KBM-7 (cell line): ENCODE measurements around the gene GUCY1B1.
"Not testable (repeated sequence)": the region's sequence is repeated elsewhere in the genome, so short reads cannot be mapped to it uniquely, and the experiment has no call there.

Experiments used
- DNase-seq: peaks from one replicate; pipeline ENCODE4 v3.0.0-alpha.2; 2015
- in situ Hi-C: fragments of 300-500 bp; cut with MboI; formaldehyde crosslinking; loops from 2 replicates; pipeline ENCODE4 v1.14.3; 2020; ENCODE audit warnings: low sequenced_read_pairs, low pct_unique_long_range_greater_than_20kb, mixed read lengths

Gene GUCY1B1

DNA sequence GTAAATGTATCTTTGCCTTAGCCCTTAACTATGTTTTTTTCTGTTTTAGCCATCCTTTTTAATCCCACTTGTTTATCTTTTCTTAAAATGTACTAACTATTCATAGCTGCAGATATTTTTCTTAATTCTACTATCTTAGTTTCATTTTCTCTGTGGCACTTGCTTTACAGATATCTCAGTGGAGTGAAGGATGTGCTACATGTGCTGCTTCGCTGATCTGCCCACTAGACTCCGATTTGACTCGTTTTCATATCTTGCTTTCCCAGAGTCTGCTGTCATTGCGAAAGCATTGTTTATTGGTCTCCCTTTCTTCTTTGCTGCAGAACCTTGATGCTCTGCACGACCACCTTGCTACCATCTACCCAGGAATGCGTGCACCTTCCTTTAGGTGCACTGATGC, 30.6 kb downstream of the GUCY1B1 start:
- in situ Hi-C loops: loop anchor here (25.0 kb wide), 2 partner anchors 277 to 377 kb away; no protein-coding TSS in a partner anchor
- no peak for DNase-seq

DNA sequence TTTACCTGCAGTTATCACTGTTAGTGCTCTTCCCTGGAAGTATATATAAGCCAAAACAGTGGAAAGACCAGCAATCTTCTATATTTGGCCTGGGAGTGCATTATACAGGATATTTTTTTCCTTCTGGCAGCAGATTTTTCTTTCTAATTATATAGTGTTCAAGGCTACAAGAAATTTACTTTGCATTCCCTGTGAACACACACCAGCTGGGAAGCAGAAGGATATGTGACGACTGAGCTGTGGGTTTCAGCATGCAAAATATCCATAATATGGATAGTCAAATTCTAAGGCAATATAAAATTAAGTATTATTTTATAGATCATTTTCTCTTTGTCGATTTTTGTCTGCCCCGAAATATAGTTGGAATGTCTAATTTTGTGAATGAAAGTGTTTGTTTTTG, 31.2 kb downstream of the GUCY1B1 start:
- in situ Hi-C loops: loop anchor here (25.0 kb wide), 2 partner anchors 278 to 378 kb away; no protein-coding TSS in a partner anchor
- DNase-seq: no peak

DNA sequence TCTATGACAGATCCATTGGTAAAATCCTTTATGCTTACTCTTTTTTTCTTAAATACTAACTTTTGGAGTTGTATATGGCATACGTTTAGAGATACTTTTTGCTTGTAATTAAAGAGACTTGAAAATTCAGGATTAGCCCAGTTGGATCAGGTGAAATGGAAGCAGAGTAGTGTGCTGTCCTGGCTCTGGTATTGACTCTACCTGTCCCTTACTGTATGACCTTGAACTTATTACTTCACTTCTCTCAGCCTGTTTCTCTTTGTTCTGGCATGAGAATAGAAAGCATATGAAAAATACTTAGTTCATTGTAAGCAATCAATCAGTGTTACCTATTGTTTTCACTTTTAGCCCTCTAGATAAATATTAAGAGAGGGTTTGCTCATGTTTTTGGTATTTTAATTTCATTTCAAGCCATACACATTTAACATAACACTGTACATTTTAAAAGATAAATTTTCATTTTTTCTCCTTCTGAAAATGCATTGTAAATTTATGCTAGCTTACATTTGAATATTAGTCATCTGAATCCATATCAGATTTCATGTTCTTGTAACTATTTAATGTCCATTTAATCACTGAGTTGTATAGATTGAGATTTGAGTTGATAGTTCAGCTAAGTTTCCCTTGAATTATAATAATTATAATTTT, 35.9 kb downstream of the GUCY1B1 start:
- in situ Hi-C loops: loop anchor here (25.0 kb wide), 2 partner anchors 282 to 382 kb away; no protein-coding TSS in a partner anchor
- DNase-seq: no peak

DNA sequence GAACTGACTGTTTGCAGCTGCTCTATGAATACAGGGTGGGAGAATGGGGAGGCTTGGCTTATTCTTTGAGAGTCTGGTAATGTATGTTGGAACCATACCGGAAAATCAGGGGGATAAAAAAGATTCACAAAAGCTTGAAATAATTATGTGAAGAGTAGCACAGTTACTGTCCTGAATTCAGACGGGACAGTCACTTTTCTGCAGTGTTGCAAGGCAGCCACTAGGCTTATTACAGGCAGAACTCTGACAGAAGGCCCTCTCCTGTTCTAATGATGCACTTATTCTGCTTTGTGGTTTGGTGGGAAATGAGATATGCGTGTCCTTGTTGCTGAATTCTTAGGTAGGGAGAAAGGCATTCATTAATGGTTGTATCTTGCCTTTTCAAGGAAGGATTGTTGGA, 37.2 kb downstream of the GUCY1B1 start:
- peak; percentile 51 for DNase-seq
- in situ Hi-C loops: loop anchor here (25.0 kb wide), 2 partner anchors 284 to 384 kb away; no protein-coding TSS in a partner anchor

DNA sequence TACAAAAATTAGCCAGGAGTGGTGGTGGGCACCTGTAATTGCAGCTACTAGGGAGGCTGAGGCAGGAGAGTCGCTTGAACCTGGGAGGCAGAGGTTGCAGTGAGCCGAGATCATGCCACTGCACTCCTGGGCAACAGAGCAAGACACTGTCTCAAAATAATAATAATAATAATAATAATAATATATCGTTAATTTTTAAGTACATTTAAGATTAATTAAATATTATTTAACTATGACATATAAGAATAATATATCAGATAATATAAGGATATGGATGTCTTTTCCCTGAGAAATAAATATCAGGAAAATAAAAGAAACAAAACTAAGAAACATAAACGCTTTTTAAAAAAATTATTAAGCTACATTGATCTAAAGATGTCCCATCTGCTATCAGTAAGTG, 38.8 kb downstream of the GUCY1B1 start:
- not testable (repeated sequence) for DNase-seq
- in situ Hi-C loops: loop anchor here (25.0 kb wide), 2 partner anchors 285 to 385 kb away; no protein-coding TSS in a partner anchor

DNA sequence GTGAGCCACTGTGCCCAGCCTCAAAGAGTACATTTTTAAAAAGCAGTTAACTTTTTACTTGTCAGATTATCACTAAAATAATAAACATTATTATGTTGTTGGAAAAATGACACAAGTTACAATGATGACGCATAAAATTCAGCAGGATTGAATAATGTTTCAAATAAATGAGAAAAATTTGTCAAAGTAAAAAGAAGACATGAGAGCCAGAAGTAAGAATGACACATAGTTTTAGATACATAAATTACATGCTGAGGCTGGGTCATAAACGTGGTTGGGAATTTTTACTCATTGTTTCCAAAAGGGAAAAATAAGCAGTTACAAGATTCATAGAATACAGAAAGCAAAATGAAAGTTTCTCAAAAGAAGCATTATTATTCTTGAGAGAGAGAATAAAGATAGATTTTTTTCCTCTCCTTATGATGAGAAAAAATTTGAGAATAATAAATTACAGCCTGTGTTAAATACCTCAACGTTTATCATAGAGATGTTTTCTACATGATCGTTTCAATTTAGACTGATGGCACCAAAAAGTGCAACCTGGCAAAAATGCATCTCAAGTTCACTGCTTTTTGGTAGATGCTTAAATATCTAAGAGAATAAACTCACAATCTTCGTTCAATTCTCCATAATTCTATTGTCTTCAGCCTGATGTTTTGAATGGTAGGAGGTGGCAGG, 40.4 kb downstream of the GUCY1B1 start:
- in situ Hi-C loops: loop anchor here (25.0 kb wide), 2 partner anchors 287 to 387 kb away; no protein-coding TSS in a partner anchor

DNA sequence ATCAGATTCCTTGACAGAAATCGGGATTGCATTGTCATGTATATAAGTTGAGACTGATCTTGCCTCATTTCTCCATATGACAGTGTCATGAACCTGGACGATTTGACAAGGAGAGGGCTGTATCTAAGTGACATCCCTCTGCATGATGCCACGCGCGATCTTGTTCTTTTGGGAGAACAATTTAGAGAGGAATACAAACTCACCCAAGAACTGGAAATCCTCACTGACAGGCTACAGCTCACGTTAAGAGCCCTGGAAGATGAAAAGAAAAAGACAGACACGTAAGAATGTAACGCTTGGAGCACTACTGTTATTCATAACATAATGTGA, 40.9 kb downstream of the GUCY1B1 start:
- no peak for DNase-seq
- in situ Hi-C loops: loop anchor here (25.0 kb wide), 2 partner anchors 287 to 387 kb away; no protein-coding TSS in a partner anchor

More for the DNA sequence above, 40.4 kb downstream of the GUCY1B1 start:
- no peak for DNase-seq

DNA sequence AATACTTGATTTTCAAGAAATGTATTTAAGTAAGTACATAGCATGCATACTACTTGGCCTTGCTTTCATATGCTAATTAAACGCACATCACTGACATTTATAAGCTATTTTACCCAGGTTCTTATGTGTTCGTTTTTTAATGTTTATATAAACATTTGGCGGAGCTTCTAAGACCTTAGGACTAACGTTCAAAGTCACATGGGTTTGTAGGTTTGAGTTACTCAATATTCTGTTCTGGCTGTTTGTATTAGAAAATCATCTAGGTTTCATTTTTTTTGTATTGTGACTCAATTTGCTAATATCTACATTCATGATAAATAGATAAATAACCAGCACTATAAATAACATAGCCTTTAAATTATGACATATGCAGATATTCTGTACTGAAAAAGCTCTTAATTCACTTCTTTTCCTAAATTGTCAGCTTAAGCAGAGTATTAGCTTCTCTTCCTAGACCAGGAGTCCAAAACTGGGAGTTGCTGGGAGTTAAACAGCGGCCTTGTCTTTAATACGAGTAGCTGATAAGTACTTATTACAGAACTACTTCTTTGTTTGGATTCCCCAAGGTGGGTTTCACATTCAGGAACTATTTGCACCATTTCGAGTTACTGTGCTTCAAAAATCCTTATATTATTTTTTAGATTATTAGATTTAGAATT, 42.0 kb downstream of the GUCY1B1 start:
- in situ Hi-C loops: no loop called here
- no peak for DNase-seq

DNA sequence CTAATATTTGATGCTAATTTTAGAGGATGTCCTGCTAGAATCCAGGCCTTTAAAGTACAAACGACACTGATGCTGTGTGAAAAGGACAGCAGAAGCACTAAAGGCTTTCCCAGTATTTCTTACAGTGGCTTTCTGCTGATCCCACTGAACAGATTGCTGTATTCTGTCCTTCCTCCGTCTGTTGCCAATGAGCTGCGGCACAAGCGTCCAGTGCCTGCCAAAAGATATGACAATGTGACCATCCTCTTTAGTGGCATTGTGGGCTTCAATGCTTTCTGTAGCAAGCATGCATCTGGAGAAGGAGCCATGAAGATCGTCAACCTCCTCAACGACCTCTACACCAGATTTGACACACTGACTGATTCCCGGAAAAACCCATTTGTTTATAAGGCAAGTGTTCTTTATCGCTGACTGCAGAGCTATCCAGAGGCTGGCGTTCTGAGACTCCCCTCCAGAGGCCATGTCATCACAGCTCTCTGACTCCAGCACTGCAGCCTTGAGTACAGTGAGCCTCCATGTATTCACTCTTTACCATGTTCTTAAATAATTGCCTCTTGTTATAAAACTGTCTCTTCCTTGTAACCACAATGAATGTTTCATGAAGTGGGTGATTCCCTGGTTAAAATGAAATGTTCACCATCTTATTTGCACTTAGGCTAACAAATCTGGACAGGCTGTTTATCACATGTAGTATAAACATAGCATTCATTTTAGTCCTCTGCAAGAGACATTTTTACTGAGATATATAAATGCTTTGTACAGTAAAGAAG, 43.6 kb downstream of the GUCY1B1 start:
- in situ Hi-C loops: no loop called here
- DNase-seq: no peak

DNA sequence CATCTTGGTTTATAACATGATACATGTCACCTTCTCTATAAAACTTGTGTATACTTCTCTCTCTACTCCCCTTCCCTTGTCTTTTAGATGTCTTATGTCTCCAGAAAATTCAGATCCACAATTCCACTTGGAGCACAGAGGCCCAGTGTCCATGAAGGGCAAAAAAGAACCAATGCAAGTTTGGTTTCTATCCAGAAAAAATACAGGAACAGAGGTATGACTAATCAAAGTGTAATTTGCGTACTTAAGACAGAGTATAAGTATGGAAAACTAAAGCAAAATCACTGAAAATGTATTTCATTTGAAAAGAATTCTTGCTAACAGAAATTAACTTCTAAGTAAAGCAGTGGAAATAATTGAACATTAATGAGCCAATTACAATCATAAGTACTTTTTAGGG, 46.2 kb downstream of the GUCY1B1 start:
- DNase-seq: no peak
- in situ Hi-C loops: no loop called here

DNA sequence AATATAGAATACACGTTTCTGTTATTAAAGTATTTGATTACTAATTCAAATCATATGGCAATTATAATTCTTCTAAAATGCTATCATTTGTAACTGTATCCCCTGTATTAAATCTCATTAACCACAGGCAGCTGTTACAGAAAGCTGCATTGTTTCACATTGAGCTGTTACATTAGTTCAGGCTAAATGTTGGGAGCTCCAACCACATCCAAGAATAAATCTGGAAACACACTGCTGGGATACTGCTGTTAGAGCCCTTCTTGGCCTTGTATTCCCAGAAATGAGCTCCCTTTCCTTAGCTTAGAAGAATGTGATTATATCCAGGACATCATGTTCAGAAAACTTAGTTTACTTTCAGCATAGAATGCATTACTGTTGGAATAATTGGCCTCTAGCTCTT, 48.2 kb downstream of the GUCY1B1 start:
- DNase-seq: no peak
- in situ Hi-C loops: no loop called here

DNA sequence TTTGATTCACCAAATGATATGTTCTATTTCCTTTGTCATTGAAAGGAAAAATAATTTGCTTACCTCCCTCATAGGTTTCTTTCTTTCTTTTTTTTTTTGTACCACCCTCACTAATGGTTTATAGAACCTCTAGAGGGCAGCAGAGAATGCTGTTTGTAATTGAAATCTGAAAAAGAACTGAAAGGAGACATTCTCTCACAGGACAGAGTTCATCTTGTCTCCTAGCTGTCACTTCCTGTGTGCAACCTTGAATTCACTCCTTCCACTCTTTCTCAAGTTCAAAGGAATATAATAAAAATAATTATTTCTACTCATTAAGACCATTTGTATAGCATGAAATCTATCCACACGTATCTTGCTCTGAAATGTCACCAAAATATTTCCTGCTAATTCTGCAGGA, 51.0 kb downstream of the GUCY1B1 start:
- DNase-seq: peak; percentile 91
- in situ Hi-C loops: no loop called here

DNA sequence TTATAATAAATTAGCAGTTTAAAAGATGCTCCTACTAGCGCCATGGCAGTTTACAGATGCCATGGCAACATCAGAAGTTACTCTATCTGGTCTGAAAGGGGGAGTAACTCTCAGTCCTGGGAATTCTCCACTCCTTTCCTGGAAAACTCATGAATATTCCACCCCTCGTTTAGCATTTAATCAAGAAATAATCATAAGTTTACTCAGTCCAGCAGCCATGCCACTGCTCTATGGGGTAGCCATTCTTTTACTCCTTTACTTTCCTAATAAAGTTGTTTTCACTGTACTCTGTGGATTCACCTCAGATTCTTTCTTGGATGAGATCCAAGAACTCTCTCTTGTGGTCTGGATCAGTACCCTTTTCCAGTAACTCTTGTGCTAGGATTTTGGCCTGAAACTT, 52.3 kb downstream of the GUCY1B1 start:
- in situ Hi-C loops: no loop called here

DNA sequence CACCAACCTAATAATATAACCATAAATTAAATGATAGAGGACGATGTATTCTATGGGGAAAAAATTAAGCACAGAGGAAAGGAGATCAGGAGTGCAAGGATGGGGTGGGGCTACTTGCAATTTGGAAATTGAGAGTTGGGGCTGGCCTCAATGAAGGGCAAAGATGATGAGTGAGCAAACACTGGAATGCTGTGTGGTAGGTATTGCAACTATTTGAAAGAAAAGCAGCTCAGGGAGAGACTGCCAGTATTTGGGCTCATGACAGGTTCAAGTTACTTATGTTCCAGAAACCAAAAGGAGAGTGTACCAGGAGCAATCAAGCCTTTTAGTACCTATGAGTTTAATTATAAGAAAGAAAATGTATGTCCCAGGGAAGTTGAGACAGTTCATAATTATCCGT, 59.8 kb downstream of the GUCY1B1 start:
- DNase-seq: no peak
- in situ Hi-C loops: no loop called here

More for the DNA sequence above, 52.3 kb downstream of the GUCY1B1 start:
- DNase-seq: no peak

DNA sequence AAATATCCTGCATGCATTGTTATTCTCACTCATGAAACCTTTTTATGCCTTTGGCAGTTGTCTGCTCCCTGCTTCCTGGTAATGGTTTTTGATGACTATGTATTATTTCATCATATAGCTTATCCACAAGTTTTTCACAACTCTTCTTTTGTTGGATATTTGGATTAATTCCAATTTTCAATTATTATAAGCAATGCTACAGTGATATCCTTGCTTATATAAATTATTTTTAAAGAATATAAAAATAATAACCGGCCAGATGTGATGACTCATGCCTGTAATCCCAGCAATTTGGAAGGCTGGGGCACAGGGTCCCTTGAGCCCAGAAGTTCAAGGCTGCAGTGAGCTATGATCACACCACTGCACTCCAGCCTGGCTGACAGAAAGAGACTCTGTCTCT, 60.2 kb downstream of the GUCY1B1 start:
- no peak for DNase-seq
- in situ Hi-C loops: no loop called here

DNA sequence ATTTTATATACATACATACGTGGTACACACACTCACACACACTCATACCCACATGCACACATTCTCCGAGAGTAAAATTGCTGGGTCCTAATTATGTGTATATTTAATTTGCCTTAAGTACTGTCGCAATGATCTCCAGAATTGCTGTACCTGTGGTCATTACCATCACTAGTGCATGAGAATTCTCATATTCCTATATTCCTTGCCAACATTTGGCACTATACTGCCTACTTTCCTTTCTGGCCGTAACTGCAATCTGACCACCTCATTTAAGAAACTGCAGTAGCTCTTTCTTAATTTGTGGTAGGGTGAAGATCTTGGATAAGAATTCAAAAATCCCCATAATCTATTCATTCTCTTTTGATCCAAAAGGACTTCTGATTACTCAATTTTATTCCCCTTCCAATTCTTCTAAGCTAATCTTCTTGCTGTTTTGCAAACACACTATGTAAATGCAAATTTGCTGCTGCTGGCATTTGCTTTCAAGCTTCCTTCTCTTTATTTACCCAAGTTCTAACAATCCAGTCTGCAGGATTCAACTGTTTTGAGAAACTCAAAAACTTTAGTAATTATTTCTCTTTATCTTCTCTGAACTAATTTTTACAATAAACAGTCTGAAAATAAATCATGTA, 62.2 kb downstream of the GUCY1B1 start:
- in situ Hi-C loops: no loop called here
- DNase-seq: no peak

DNA sequence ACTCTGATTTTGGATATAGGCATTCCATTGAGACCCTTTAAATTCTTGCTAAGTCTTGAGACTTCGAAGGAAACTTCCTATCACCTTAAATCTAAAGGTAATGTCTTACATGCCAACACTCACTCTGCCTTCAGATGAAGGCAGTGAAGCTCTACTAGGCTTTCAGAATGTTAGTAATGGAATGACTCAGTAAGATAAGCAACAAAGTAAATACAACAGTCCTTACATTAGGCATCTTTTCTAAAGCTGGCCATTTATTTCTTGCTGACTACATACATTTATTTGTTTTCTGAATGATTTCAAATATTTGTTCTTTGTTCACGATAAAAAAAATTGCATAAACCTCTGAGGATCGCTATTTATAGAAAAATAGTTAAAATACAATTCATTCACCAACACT, 63.8 kb downstream of the GUCY1B1 start:
- DNase-seq: no peak
- in situ Hi-C loops: no loop called here

DNA sequence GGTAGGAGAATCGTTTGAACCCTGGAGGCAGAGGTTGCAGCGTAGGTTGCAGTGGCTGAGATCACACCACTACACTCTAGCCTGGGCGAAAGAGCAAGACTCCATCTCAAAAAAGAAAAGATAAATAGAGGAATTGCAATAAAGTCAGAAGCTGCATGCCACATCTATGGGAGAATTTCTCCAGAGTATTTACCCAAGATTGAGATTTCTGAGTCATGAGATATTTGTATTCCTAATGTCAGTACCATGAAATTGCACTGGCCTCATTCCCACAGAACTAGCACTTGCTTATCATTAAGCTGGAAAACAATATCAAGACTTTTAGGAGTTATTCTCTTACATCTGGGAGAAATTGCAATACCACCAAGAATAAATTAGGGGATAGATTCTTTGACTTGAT, 69.8 kb downstream of the GUCY1B1 start:
- in situ Hi-C loops: no loop called here
- no peak for DNase-seq

DNA sequence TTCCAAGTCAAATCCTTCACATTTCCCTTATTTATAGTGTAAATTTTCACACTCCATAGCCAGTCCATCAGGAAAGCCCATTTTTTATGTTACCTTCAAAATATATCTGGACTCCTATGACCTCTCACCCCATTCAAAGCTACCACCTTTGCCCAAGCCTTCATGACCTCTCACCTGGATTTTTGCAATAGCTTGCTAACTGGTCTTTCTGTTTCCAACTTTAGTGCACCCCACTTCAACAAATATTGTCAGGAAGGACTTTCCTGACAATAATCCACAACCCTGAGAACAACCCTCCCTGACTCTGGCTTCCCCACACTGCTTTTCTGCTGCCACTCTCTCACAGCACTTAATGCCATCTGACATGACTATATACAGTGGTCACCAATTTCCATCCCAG, 73.8 kb downstream of the GUCY1B1 start:
- in situ Hi-C loops: no loop called here
- DNase-seq: no peak
